Activated CD4-positive, alpha-beta T cell treated with anti-CD3 and anti-CD28 coated beads for 36 hours (primary cell): ENCODE results near the gene LHPP. TPM values are rescaled to one million over a fixed set of nuclear protein-coding genes. Genes with fewer than 3 reads are reported as not detected.

Experiments
- ATAC-seq: fragments of 200-7000 bp; cut with Tn5 transposase; one replicate; pipeline ENCODE4 v1.10.0; 2021; ENCODE audit warnings: mild to moderate bottlenecking, moderate library complexity
- CTCF ChIA-PET: fragments of 350-600 bp; sonication (Branson Sonifier 250); formaldehyde crosslinking; loops from one replicate; lab custom pipeline; 2021; ENCODE audit warnings: antibody characterized with exemption; lab: Charles Lee
- POLR2A ChIA-PET: fragments of 350-600 bp; sonication (Branson Sonifier 250); formaldehyde crosslinking; loops from one replicate; lab custom pipeline; 2021; ENCODE audit warnings: antibody characterized with exemption, inconsistent platforms; lab: Charles Lee
- DNase-seq: peaks from one replicate; pipeline ENCODE4 v3.0.0-alpha.2; 2020
- H3K27ac Mint-ChIP-seq: one replicate; pipeline ENCODE4 v1.8.0; 2021; ENCODE audit warnings: mixed read lengths
- H3K27me3 Mint-ChIP-seq: one replicate; pipeline ENCODE4 v1.8.0; 2021; ENCODE audit warnings: mixed read lengths
- H3K36me3 Mint-ChIP-seq: one replicate; pipeline ENCODE4 v1.8.0; 2021; ENCODE audit warnings: low read depth, mixed read lengths
- H3K4me1 Mint-ChIP-seq: one replicate; pipeline ENCODE4 v1.8.0; 2021; ENCODE audit warnings: mixed read lengths
- H3K4me3 Mint-ChIP-seq: one replicate; pipeline ENCODE4 v1.8.0; 2021; ENCODE audit warnings: mild to moderate bottlenecking, moderate library complexity, mixed read lengths
- H3K9me3 Mint-ChIP-seq: one replicate; pipeline ENCODE4 v1.8.0; 2021; ENCODE audit warnings: low read depth, mixed read lengths
- intact Hi-C, 2 experiments: fragments of 100-400 bp; cut with DNase I in 1 of 2; cut with micrococcal nuclease in 1 of 2; formaldehyde crosslinking; loops; one replicate each; pipeline versions ENCODE4 v1.14.2 to v1.15.1; 2022 to 2024; cut with DNase I, micrococcal nuclease
- total RNA-seq, 2 experiments: library from RNA; stranded (reverse); gene quantifications; one replicate each; pipeline ENCODE4 v1.2.3, GENCODE V29; 2021

The LHPP gene
- 10 to 100 TPM; 11.5 to 14.0 TPM for total RNA-seq

DNA sequence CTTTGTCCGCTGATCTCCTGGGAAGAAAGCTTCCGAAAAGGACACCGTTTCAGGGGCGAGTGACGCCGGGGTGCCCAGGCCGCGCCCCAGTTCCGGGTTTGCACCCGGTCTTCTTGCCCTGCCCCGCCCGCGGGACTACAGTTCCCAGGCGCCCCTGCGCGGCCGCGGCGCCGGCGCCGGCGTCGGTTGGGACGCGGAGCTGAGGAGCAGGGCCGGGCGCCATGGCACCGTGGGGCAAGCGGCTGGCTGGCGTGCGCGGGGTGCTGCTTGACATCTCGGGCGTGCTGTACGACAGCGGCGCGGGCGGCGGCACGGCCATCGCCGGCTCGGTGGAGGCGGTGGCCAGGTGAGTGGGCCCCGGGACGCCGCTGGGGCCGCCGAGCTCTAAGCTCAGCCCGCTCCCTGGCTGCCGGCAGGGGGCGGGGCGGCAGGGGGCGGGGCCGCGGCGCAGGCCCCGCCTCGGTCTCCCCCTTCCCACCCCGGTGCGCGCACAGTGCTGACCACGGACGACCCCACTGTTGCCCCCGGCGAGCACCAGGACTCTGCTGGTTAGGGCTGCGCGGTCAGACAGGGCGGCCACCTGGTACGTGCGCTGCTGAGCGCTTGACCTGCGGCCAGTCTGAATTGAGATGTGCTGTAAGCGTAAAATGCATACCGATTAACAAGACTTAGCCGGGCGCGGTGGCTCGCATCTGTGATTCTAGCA lies at the start of gene LHPP:
Gene LHPP (plus strand): TSS at position 182 of the 706 bp plus-strand sequence. CDS start 40 bp downstream, at position 222.
- intact Hi-C loops: loop anchor here (1.0 to 5.0 kb wide), 13 partner anchors 42 to 1453 kb away; partner anchors contain the start of genes ABRAXAS2 (in 1 of the 2), BCCIP (in 1 of the 2), BUB3 (in 1 of the 2) and EDRF1 (in 1 of the 2)
- Mint-ChIP-seq H3K4me1 (peaks cover 25% of the 10 kb centered on the region), H3K27me3 (peaks cover 2% of the 10 kb centered on the region), H3K4me3 (peak within 1 kb of the TSS; percentile 71), H3K9me3 (no peaks in the 10 kb centered on the region), H3K27ac (peak within 1 kb of the TSS; percentile 96), H3K36me3 (peaks cover 1% of the 10 kb centered on the region)
- peak; percentile 92 for DNase-seq
- peak; percentile 97 for ATAC-seq
- ChIA-PET POLR2A (interaction anchor here (0.8 kb wide), 1 partner anchor 339 kb away, joined by 7 read pairs; the partner anchor contains the start of gene ABRAXAS2), CTCF (interaction anchor here (0.7 to 1.2 kb wide), 3 partner anchors 43 to 195 kb away, joined by 3 to 4 read pairs (median 3); partner anchors contain the start of gene OAT)

GRCh38 chr10:124414076-124414475 lies 47.5 kb upstream of the LHPP start:
- ATAC-seq (no peak), DNase-seq (no peak)
- peaks cover 13% of the 10 kb centered on the region for H3K4me1 Mint-ChIP-seq
- H3K27ac Mint-ChIP-seq: no peak overlapping the region
- CTCF ChIA-PET: interaction anchor here (1.1 to 2.3 kb wide), 2 partner anchors 10 to 327 kb away, joined by 3 to 13 read pairs; no protein-coding TSS in a partner anchor
- H3K27me3 Mint-ChIP-seq: no peaks in the 10 kb centered on the region
- peaks cover 11% of the 10 kb centered on the region for H3K36me3 Mint-ChIP-seq
- no peak overlapping the region for H3K4me3 Mint-ChIP-seq
- intact Hi-C loops: loop anchor here in 1 of 2 experiments (10.0 kb wide), 1 partner anchor 1409 kb away; the partner anchor contains the start of genes ACADSB and IKZF5
- H3K9me3 Mint-ChIP-seq: no peaks in the 10 kb centered on the region
- POLR2A ChIA-PET: no interaction called here

DNA sequence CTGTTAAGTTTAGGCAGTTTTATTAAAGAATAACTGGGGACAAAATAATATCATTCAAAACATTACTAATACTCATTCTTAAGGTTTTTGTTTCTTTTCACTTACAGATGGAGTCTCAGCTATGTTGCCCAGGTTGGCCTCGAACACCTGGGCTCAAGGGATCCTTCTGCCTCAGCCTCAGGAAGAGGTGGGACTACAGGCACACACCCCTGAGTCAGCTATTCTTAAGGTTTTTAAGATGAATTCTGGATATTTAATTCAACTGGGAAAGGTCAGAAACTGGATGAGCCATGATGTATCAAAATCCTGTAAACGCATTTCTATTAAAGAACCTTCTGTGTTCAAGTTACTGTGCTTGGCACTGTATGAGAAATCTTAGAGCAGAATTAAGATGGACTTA lies 46.4 kb upstream of the LHPP start:
- Mint-ChIP-seq H3K36me3 (peaks cover 7% of the 10 kb centered on the region), H3K27ac (no peak overlapping the region), H3K4me3 (no peak overlapping the region), H3K27me3 (no peaks in the 10 kb centered on the region), H3K9me3 (no peaks in the 10 kb centered on the region), H3K4me1 (peaks cover 16% of the 10 kb centered on the region)
- POLR2A ChIA-PET: interaction anchor here (0.9 kb wide), 1 partner anchor 24 kb away, joined by 4 read pairs; no protein-coding TSS in a partner anchor
- intact Hi-C loops: loop anchor here in 1 of 2 experiments (5.0 to 10.0 kb wide), 2 partner anchors 387 to 1410 kb away; partner anchors contain the start of genes ABRAXAS2, ACADSB and IKZF5
- ATAC-seq (no peak), DNase-seq (no peak)
- CTCF ChIA-PET: interaction anchor here (0.6 to 2.8 kb wide), 5 partner anchors 10 to 376 kb away, joined by 3 to 16 read pairs (median 7); partner anchors contain the start of gene EEF1AKMT2

DNA sequence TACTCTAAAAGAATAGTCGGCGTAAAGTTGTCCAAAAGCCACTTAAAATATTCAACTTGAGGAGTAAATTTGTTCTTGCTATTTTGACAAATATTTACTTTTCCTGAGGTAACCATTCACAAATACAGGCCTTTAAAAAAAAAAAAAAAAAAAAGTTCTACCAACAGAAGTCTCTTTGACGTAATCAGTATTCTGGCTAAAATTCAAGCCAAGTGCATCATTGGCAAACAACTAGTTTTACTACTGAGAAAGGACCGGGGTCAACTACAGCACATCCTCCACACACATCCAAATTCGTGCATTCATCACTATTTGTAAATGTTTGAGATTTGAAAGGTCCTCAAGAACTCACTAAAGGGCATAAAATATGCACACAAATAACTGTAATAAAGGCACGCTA lies 44.9 kb upstream of the LHPP start:
- no peaks in the 10 kb centered on the region for H3K27me3 Mint-ChIP-seq
- H3K4me1 Mint-ChIP-seq: peaks cover 16% of the 10 kb centered on the region
- ChIA-PET POLR2A (no interaction called here), CTCF (interaction anchor here (0.7 to 2.8 kb wide), 4 partner anchors 10 to 27 kb away, joined by 3 to 16 read pairs (median 10); no protein-coding TSS in a partner anchor)
- H3K36me3 Mint-ChIP-seq: peaks cover 3% of the 10 kb centered on the region
- intact Hi-C loops: loop anchor here in 1 of 2 experiments (5.0 to 10.0 kb wide), 2 partner anchors 386 to 1412 kb away; partner anchors contain the start of genes ABRAXAS2, ACADSB and IKZF5
- no peak for ATAC-seq
- H3K27ac Mint-ChIP-seq: no peak overlapping the region
- DNase-seq: no peak
- H3K9me3 Mint-ChIP-seq: no peaks in the 10 kb centered on the region
- no peak overlapping the region for H3K4me3 Mint-ChIP-seq

DNA sequence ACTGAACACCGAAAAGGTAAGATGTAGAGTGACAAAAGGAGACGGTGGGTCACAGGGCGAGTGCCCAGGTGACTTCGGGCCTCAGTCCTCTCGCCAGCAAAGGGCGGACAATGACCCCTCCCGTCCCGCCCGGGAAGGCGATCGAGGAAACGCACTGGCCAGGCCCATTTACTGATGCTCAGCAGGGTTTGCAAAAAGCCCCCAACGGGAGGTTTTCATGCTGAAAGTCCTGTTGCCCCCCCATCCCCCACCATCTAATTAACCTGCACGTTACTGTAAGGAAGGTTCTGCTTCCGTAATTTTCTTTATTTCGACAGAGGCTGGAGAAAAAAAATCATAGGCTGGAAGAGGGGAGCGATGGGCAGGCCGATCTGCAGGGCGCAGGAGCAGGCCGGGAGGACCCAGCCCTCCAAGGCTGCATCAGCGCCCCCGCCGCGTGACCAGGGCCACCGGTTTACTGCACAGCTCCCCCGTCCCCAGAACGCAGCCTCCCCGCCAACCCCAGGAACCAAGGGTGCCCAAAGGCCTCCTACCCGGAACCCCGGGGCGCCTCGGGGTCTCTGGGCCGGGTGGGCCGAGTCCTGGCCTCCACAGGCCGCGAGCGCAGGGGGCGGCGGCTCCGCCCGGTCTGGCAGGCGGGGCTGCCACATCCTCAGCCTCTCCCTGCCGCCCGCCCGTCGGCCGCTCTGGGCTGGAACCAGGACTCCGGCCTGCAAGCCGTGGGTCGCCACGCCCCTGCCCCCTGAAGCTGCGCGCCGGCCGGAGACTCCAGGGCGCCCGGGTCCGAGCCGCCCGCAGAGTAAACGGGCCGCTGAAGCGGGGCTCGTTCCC lies 43.5 kb upstream of the LHPP start:
- H3K4me3 Mint-ChIP-seq: peak overlapping the region; percentile 78
- no peak overlapping the region for H3K27ac Mint-ChIP-seq
- ChIA-PET POLR2A (interaction anchor here (1.2 kb wide), 1 partner anchor 15 kb away, joined by 3 read pairs; no protein-coding TSS in a partner anchor), CTCF (interaction anchor here (0.7 to 2.8 kb wide), 8 partner anchors 11 to 424 kb away, joined by 3 to 16 read pairs (median 7); partner anchors contain the start of gene LHPP)
- DNase-seq (peak; percentile 67), ATAC-seq (peak; percentile 28)
- no peaks in the 10 kb centered on the region for H3K9me3 Mint-ChIP-seq
- no peaks in the 10 kb centered on the region for H3K36me3 Mint-ChIP-seq
- H3K27me3 Mint-ChIP-seq: no peaks in the 10 kb centered on the region
- intact Hi-C loops: loop anchor here (1.0 to 10.0 kb wide), 7 partner anchors 15 to 1413 kb away; partner anchors contain the start of genes ABRAXAS2 (in 1 of the 2), ACADSB (in 1 of the 2), BUB3 (in 1 of the 2) and IKZF5 (in 1 of the 2)
- peaks cover 16% of the 10 kb centered on the region for H3K4me1 Mint-ChIP-seq

- Mint-ChIP-seq H3K27ac (peak within 1 kb of the TSS; percentile 21), H3K9me3 (no peaks in the 10 kb centered on the region), H3K36me3 (no peaks in the 10 kb centered on the region), H3K4me1 (peaks cover 16% of the 10 kb centered on the region), H3K27me3 (no peaks in the 10 kb centered on the region), H3K4me3 (peak within 1 kb of the TSS; percentile 78)
- intact Hi-C loops: loop anchor here (1.0 to 10.0 kb wide), 9 partner anchors 16 to 1414 kb away; partner anchors contain the start of genes LHPP (in 2 of the 2), ABRAXAS2 (in 1 of the 2), ACADSB (in 1 of the 2) and BUB3 (in 1 of the 2)
- peak; percentile 98 for ATAC-seq
- POLR2A ChIA-PET: interaction anchor here (1.2 kb wide), 1 partner anchor 15 kb away, joined by 3 read pairs; no protein-coding TSS in a partner anchor
- CTCF ChIA-PET: interaction anchor here (0.7 to 2.1 kb wide), 6 partner anchors 15 to 424 kb away, joined by 3 to 8 read pairs (median 5); partner anchors contain the start of gene LHPP
- DNase-seq: peak; percentile 99
These were observed 42.7 kb upstream of the LHPP start, which contains the start of gene OAT for GRCh38 chr10:124418726-124419501. OAT (minus strand) TSS chr10:124418923; CDS start chr10:124412171, 6,752 bp downstream.

GRCh38 chr10:124419635-124420034 lies 42.0 kb upstream of the LHPP start:
- Mint-ChIP-seq H3K36me3 (no peaks in the 10 kb centered on the region), H3K4me1 (peaks cover 16% of the 10 kb centered on the region), H3K9me3 (no peaks in the 10 kb centered on the region), H3K4me3 (peak overlapping the region; percentile 78), H3K27me3 (peaks cover 2% of the 10 kb centered on the region), H3K27ac (no peak overlapping the region)
- CTCF ChIA-PET: interaction anchor here (0.6 to 1.7 kb wide), 6 partner anchors 16 to 328 kb away, joined by 3 to 8 read pairs (median 5); partner anchors contain the start of gene LHPP
- DNase-seq (no peak), ATAC-seq (no peak)
- intact Hi-C loops: loop anchor here (1.0 to 10.0 kb wide), 6 partner anchors 31 to 1415 kb away; partner anchors contain the start of genes LHPP (in 2 of the 2), ABRAXAS2 (in 1 of the 2), ACADSB (in 1 of the 2) and BUB3 (in 1 of the 2)
- POLR2A ChIA-PET: interaction anchor here (0.5 to 1.2 kb wide), 2 partner anchors 16 to 467 kb away, joined by 3 to 5 read pairs; no protein-coding TSS in a partner anchor

GRCh38 chr10:124420254-124420653 lies 41.4 kb upstream of the LHPP start:
- Mint-ChIP-seq H3K9me3 (no peaks in the 10 kb centered on the region), H3K4me1 (peaks cover 16% of the 10 kb centered on the region), H3K4me3 (no peak overlapping the region), H3K36me3 (no peaks in the 10 kb centered on the region), H3K27me3 (peaks cover 2% of the 10 kb centered on the region), H3K27ac (no peak overlapping the region)
- ChIA-PET CTCF (interaction anchor here (0.6 to 1.7 kb wide), 3 partner anchors 17 to 327 kb away, joined by 3 to 6 read pairs (median 5); no protein-coding TSS in a partner anchor), POLR2A (interaction anchor here (0.5 kb wide), 1 partner anchor 467 kb away, joined by 5 read pairs; no protein-coding TSS in a partner anchor)
- DNase-seq: no peak
- intact Hi-C loops: no loop called here
- no peak for ATAC-seq

GRCh38 chr10:124422742-124423141 lies 38.9 kb upstream of the LHPP start:
- H3K36me3 Mint-ChIP-seq: no peaks in the 10 kb centered on the region
- no peak overlapping the region for H3K27ac Mint-ChIP-seq
- peaks cover 2% of the 10 kb centered on the region for H3K27me3 Mint-ChIP-seq
- H3K4me1 Mint-ChIP-seq: peaks cover 5% of the 10 kb centered on the region
- intact Hi-C loops: no loop called here
- ATAC-seq (no peak), DNase-seq (no peak)
- H3K4me3 Mint-ChIP-seq: no peak overlapping the region
- no peaks in the 10 kb centered on the region for H3K9me3 Mint-ChIP-seq
- ChIA-PET CTCF (no interaction called here), POLR2A (no interaction called here)
